ENCODE measurements around the gene ZSCAN29. TPM values are rescaled to one million over a fixed set of nuclear protein-coding genes. Genes with fewer than 3 reads are reported as not detected.
"Not testable (repeated sequence)": the region's sequence is repeated elsewhere in the genome, so short reads cannot be mapped to it uniquely, and the experiment has no call there.

ZSCAN29 gene
- total RNA-seq (2014; rRNA removed; shearing (Covaris generic)) = 3.4 and 6.6 TPM in 2 replicates

GRCh38 chr15:43370975-43371974 is at the start of gene ZSCAN29, which contains the start of gene TUBGCP4:
Gene ZSCAN29, minus strand, starts transcription at chr15:43371043. Its CDS starts 1,130 bp downstream, at chr15:43369913.
Gene TUBGCP4, plus strand, starts transcription at chr15:43371101. Its CDS starts 254 bp downstream, at chr15:43371355.
- peak; percentile 40 for DNase-seq (ENCODE audit: low spot score)

GRCh38 chr15:43420435-43420834 is 49.6 kb upstream of the ZSCAN29 start:
- DNase-seq (ENCODE audit: low spot score) = no peak

GRCh38 chr15:43414196-43414595 is 43.4 kb upstream of the ZSCAN29 start:
- no peak for DNase-seq (ENCODE audit: low spot score)

GRCh38 chr15:43412096-43412495 is 41.3 kb upstream of the ZSCAN29 start:
- DNase-seq (ENCODE audit: low spot score) = no peak

GRCh38 chr15:43410572-43411214 is 39.9 kb upstream of the ZSCAN29 start:
- DNase-seq (ENCODE audit: low spot score) = no peak

GRCh38 chr15:43408789-43409188 is 37.9 kb upstream of the ZSCAN29 start:
- DNase-seq (ENCODE audit: low spot score) = no peak

GRCh38 chr15:43406808-43407207 is 36.0 kb upstream of the ZSCAN29 start:
- DNase-seq (ENCODE audit: low spot score) = no peak

GRCh38 chr15:43406189-43406588 is 35.3 kb upstream of the ZSCAN29 start:
- DNase-seq (ENCODE audit: low spot score) = no peak

- no peak for DNase-seq (ENCODE audit: low spot score)
These were observed 33.3 kb upstream of the ZSCAN29 start for GRCh38 chr15:43404130-43404529.

- no peak for DNase-seq (ENCODE audit: low spot score)
These were observed 32.8 kb upstream of the ZSCAN29 start for GRCh38 chr15:43403616-43404015.

GRCh38 chr15:43402255-43402654 is 31.4 kb upstream of the ZSCAN29 start:
- no peak for DNase-seq (ENCODE audit: low spot score)

- not testable (repeated sequence) for DNase-seq (ENCODE audit: low spot score)
These were observed 22.7 kb upstream of the ZSCAN29 start for GRCh38 chr15:43393592-43393991.

GRCh38 chr15:43390723-43391122 is 19.9 kb upstream of the ZSCAN29 start:
- DNase-seq (ENCODE audit: low spot score) = peak; percentile 22

GRCh38 chr15:43383070-43383469 is 12.2 kb upstream of the ZSCAN29 start:
- DNase-seq (ENCODE audit: low spot score) = no peak

- DNase-seq (ENCODE audit: low spot score) = no peak
These were observed 11.5 kb upstream of the ZSCAN29 start for GRCh38 chr15:43382310-43382709.

- DNase-seq (ENCODE audit: low spot score) = no peak
These were observed 7.8 kb upstream of the ZSCAN29 start for GRCh38 chr15:43378601-43379000.

- peak; percentile 21 for DNase-seq (ENCODE audit: low spot score)
These were observed 5.3 kb upstream of the ZSCAN29 start for GRCh38 chr15:43376017-43376705.

GRCh38 chr15:43370310-43370974 is 401 bp downstream of the ZSCAN29 start:
- DNase-seq (ENCODE audit: low spot score) = no peak

- DNase-seq (ENCODE audit: low spot score) = no peak
These were observed 9.4 kb downstream of the ZSCAN29 start for GRCh38 chr15:43361313-43361903.

GRCh38 chr15:43360821-43361220 is 10.0 kb downstream of the ZSCAN29 start:
- no peak for DNase-seq (ENCODE audit: low spot score)
